ENCODE data around the gene STXBP1.

GRCh38 chr9:127721391-127721821 lies 109.3 kb downstream of the STXBP1 start:
- TF ChIP-seq CTCF (IDR thresholded peaks at IDR 0.05; ENCODE audit: extremely low read depth in 1 of 2, insufficient read depth in 1 of 2, low read depth in 1 of 2, low read length in 2 of 2), result no peak
- no peak for TF ChIP-seq GATA2 (IDR thresholded peaks at IDR 0.05; ENCODE audit: insufficient read depth, insufficient read length, low read depth, low read length)
- no peak for TF ChIP-seq POLR2AphosphoS5 (IDR thresholded peaks at IDR 0.05; ENCODE audit: insufficient read depth, low read depth, low read length)
- TF ChIP-seq JUN (IDR thresholded peaks at IDR 0.05; ENCODE audit: borderline replicate concordance, insufficient read depth, insufficient read length, low read depth), result no peak
- TF ChIP-seq MYC (IDR thresholded peaks at IDR 0.05; ENCODE audit: low read depth, low read length), result no peak
- TF ChIP-seq POLR2A (IDR thresholded peaks at IDR 0.05; ENCODE audit: low read depth, low read length), result no peak

Measured in endothelial cell of umbilical vein (primary cell).